SK-N-SH (cell line): ENCODE measurements around the gene RHPN2.

Experiments
- CHD2 ChIP-seq: fragments of 150-350 bp; IDR thresholded peaks from 2 replicates; pipeline ENCODE4 v1.6.1; 2018; ENCODE audit warnings: low read length; ENCODE audit not compliant: partially characterized antibody
- CTCF ChIP-seq: fragments of 200-600 bp; sonication (generic); IDR thresholded peaks from 2 replicates; pipeline ENCODE4 v1.6.1; 2017; ENCODE audit warnings: antibody characterized with exemption, mild to moderate bottlenecking, moderate library complexity
- EZH2phosphoT487 ChIP-seq: fragments of 200-600 bp; sonication (generic); IDR thresholded peaks from 2 replicates; pipeline ENCODE4 v1.6.1; 2017; ENCODE audit warnings: low read depth, mixed run types, mild to moderate bottlenecking, antibody characterized with exemption, moderate library complexity, borderline replicate concordance
- POLR2AphosphoS5 ChIP-seq: IDR thresholded peaks from 2 replicates; pipeline ENCODE4 v1.6.1; 2012; ENCODE audit warnings: low read depth, low read length
- RAD21 ChIP-seq: IDR thresholded peaks from 2 replicates; pipeline ENCODE4 v1.6.1; 2012; ENCODE audit warnings: mild to moderate bottlenecking, low read length
- TEAD4 ChIP-seq: IDR thresholded peaks from 2 replicates; pipeline ENCODE4 v1.4.0; 2012; ENCODE audit warnings: mild to moderate bottlenecking, borderline replicate concordance; ENCODE audit not compliant: insufficient read depth

- TF ChIP-seq TEAD4 (no peak), CTCF (no peak), RAD21 (no peak), POLR2AphosphoS5 (no peak), CHD2 (no peak), EZH2phosphoT487 (no peak)
Measured at GRCh38 chr19:33093420-33094210, 28.9 kb upstream of the RHPN2 start.
